ENCODE results near the gene C2CD2L. TPM values are rescaled to one million over a fixed set of nuclear protein-coding genes. Genes with fewer than 3 reads are reported as not detected.

C2CD2L gene
- total RNA-seq, 1 experiment from 2014 or later = 5.6 TPM

DNA sequence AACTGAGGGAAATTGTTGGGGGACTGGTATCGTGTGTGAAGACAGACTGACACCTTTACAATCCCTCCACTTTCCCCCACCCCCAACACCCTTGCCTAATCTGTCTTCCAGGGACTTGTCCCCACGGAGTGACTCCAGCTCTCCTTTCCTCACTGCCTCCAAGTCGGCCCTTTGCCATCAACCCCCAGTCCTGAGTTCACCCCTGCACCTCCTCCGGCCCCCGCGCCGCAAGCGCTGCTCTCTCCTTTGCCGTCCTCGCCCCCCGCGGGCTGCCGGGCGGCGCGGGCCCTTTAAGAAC, 41.5 kb downstream of the C2CD2L start:
- Mint-ChIP-seq H3K27ac (no peak overlapping the region), H3K4me1 (peaks cover 21 to 36% of the 10 kb centered on the region in 2 experiments), H3K4me3 (peak overlapping the region; percentile 68 to 88), H3K36me3 (ENCODE audit: insufficient read depth in 1 of 3, low read depth in 3 of 3) (no peaks in the 10 kb centered on the region; a peak in 2 of 7 replicates), H3K27me3 (ENCODE audit: low read depth) (peaks cover 75% of the 10 kb centered on the region), H3K9me3 (no peaks in the 10 kb centered on the region)
- H4K5ac ChIP-seq (ENCODE audit: insufficient read length, low read depth, low read length) = no peak overlapping the region
- no peak overlapping the region for H3K27ac ChIP-seq (ENCODE audit: insufficient read length, low read depth, low read length)
- no peak overlapping the region for H2AFZ ChIP-seq (ENCODE audit: low read length)
- H3K79me1 ChIP-seq (ENCODE audit: insufficient read depth, low read depth, low read length, poor library complexity, severe bottlenecking) = no peaks in the 10 kb centered on the region
- no peak overlapping the region for H2BK20ac ChIP-seq (ENCODE audit: low read depth, low read length, poor library complexity, severe bottlenecking)
- peaks cover 20% of the 10 kb centered on the region for H3K27me3 ChIP-seq (ENCODE audit: insufficient read depth, low read length)
- no peak overlapping the region for H3K56ac ChIP-seq (ENCODE audit: insufficient read length, low read depth, low read length)
- H2BK12ac ChIP-seq (ENCODE audit: insufficient read length, low read depth, low read length) = no peak overlapping the region
- H3K4me2 ChIP-seq (ENCODE audit: insufficient read depth, insufficient read length, low read length) = peak overlapping the region; percentile 83
- no peak overlapping the region for H2BK120ac ChIP-seq (ENCODE audit: low read depth, low read length, poor library complexity, severe bottlenecking)
- H3T11ph ChIP-seq (ENCODE audit: low read length) = no peak overlapping the region
- H3K4me1 ChIP-seq (ENCODE audit: insufficient read depth, low read length) = no peaks in the 10 kb centered on the region; the same call in 1 of the 2 replicates
- H3K23ac ChIP-seq (ENCODE audit: insufficient read length, low read depth, low read length) = no peak overlapping the region
- no peak overlapping the region for H3K9ac ChIP-seq (ENCODE audit: extremely low read depth, insufficient read length, low read length)
- no peak overlapping the region for H4K8ac ChIP-seq (replicated peaks; ENCODE audit: insufficient read length, low read depth, low read length)
- no peak overlapping the region for H3K14ac ChIP-seq (ENCODE audit: insufficient read depth, low read length)
- no peak overlapping the region for H2AK5ac ChIP-seq (ENCODE audit: insufficient read length, low read length)
- no peak overlapping the region for H2BK5ac ChIP-seq (ENCODE audit: insufficient read length, low read length)
- H3K79me2 ChIP-seq (ENCODE audit: insufficient read depth, low read length) = no peaks in the 10 kb centered on the region
- H4K91ac ChIP-seq (ENCODE audit: insufficient read length, low read depth, low read length) = no peak overlapping the region
- no CpG with 5 or more reads among the region's 16 CpGs for WGBS (ENCODE audit: extremely low coverage, insufficient read length, low lambda C conversion rate)
- no peak overlapping the region for H3K18ac ChIP-seq (ENCODE audit: insufficient read length, low read depth, low read length)
- DNase-seq = no peak
- H3K9me3 ChIP-seq (ENCODE audit: control insufficient read depth, low read depth, low read length) = no peaks in the 10 kb centered on the region
- no peak overlapping the region for H3K4ac ChIP-seq (ENCODE audit: low read depth, low read length)
- TF ChIP-seq, protein P1, sequence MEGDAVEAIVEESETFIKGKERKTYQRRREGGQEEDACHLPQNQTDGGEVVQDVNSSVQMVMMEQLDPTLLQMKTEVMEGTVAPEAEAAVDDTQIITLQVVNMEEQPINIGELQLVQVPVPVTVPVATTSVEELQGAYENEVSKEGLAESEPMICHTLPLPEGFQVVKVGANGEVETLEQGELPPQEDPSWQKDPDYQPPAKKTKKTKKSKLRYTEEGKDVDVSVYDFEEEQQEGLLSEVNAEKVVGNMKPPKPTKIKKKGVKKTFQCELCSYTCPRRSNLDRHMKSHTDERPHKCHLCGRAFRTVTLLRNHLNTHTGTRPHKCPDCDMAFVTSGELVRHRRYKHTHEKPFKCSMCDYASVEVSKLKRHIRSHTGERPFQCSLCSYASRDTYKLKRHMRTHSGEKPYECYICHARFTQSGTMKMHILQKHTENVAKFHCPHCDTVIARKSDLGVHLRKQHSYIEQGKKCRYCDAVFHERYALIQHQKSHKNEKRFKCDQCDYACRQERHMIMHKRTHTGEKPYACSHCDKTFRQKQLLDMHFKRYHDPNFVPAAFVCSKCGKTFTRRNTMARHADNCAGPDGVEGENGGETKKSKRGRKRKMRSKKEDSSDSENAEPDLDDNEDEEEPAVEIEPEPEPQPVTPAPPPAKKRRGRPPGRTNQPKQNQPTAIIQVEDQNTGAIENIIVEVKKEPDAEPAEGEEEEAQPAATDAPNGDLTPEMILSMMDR (conservative IDR thresholded peaks at IDR 0.05) = no peak
- H3K23me2 ChIP-seq (ENCODE audit: insufficient read length, low read depth, low read length, poor library complexity, severe bottlenecking) = peaks cover 16% of the 10 kb centered on the region
- no peaks in the 10 kb centered on the region for H4K20me1 ChIP-seq (ENCODE audit: control insufficient read depth, insufficient read depth, insufficient read length)
- no peak overlapping the region for H2BK15ac ChIP-seq (ENCODE audit: low read depth, low read length)

All from H9 (cell line).